ENCODE data around the gene GULP1.

GRCh38 chr2:188529710-188530109 lies 238.0 kb downstream of the GULP1 start:
- no peak for TF ChIP-seq CTCF (IDR thresholded peaks at IDR 0.05; ENCODE audit: low read depth, low read length, poor library complexity, severe bottlenecking)
- TF ChIP-seq EZH2phosphoT487 (IDR thresholded peaks at IDR 0.05; ENCODE audit: borderline replicate concordance, low read length), result no peak
